Measurements from ENCODE around the gene JCAD. TPM values are rescaled to one million over a fixed set of nuclear protein-coding genes. Genes with fewer than 3 reads are reported as not detected.
A peak's percentile ranks its signal among the peaks of the same experiment; 100 is the strongest.

Gene JCAD
- total and polyA plus RNA-seq, 9 of the 15 experiments (the other 6 are each of a cell fraction or from before 2014, with no cell fraction given) = not detected

DNA sequence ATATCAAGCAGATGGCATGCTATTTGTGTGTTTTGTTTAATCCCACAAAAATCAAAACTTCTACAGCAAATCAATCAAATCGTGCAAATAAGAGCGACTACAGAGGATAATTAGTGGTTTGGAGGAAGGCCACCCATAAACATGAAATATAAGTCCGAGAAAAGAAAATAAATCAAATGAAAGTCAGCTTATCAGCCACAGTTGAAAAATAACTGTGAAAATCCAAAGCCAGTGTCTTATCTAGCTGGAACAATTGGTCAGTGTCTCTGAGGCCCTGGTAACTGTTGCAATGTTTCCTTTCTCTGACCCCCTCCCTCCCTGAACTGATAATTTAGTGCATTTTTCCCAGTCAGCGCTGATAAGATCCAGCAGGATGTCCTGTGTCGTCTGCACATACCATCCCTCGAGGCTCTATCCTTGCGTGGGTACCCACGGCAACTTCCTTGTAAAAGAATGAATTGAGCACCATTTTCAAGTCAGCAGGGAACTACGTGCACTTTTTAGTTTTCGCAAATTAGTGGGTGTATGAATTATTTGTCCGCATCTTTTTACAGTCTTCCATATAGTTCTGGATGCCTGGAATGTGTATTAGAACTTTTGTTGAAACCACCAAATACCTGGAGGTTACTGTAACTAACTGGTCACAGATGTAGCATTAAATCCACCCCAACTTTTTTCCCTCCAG is 10.8 kb upstream of the JCAD start (continued):
- no peak for TF ChIP-seq ZNF609 (CRISPR knock-in tag; IDR thresholded peaks at IDR 0.05; ENCODE audit: borderline replicate concordance)
- TF ChIP-seq TEAD2 (tag; IDR thresholded peaks at IDR 0.05) = 0 out of 2 replicates have a peak, but pooled peaks have one; percentile 39
- no peak for TF ChIP-seq SMC3 (conservative IDR thresholded peaks at IDR 0.05; ENCODE audit: insufficient read depth, low read depth, low read length)
- no peak for TF ChIP-seq NFYB (IDR thresholded peaks at IDR 0.05; ENCODE audit: extremely low read depth, insufficient read length)
- no peak for TF ChIP-seq TAF9B (IDR thresholded peaks at IDR 0.05; ENCODE audit: partially characterized antibody)
- no peak for TF ChIP-seq MED1 (CRISPR knock-in tag; IDR thresholded peaks at IDR 0.05; ENCODE audit: borderline replicate concordance)
- TF ChIP-seq POLR3A (IDR thresholded peaks at IDR 0.05; ENCODE audit: borderline replicate concordance, extremely low read depth, insufficient read depth, insufficient read length) = no peak
- TF ChIP-seq ATF7 (IDR thresholded peaks at IDR 0.05) = peak; percentile 38; the same call in 1 of the 2 replicates
- TF ChIP-seq MYBL2 (IDR thresholded peaks at IDR 0.05; ENCODE audit: low read depth) = no peak
- TF ChIP-seq MYBL2 (CRISPR knock-in tag; IDR thresholded peaks at IDR 0.05; ENCODE audit: borderline replicate concordance) = no peak
- TF ChIP-seq E2F3 (CRISPR knock-in tag; IDR thresholded peaks at IDR 0.05) = no peak
- TF ChIP-seq SRSF9 (IDR thresholded peaks at IDR 0.05; ENCODE audit: borderline replicate concordance, low read depth, low read length) = no peak
- TF ChIP-seq NR0B1 (IDR thresholded peaks at IDR 0.05; ENCODE audit: partially characterized antibody) = no peak
- peak; percentile 28 to 74; a peak in 1 of 4 replicates for TF ChIP-seq TEAD1 (CRISPR knock-in tag; IDR thresholded peaks at IDR 0.05)
- no peak for TF ChIP-seq ZBTB17 (CRISPR knock-in tag; IDR thresholded peaks at IDR 0.05)
- TF ChIP-seq ETV6 (IDR thresholded peaks at IDR 0.05; ENCODE audit: borderline replicate concordance in 1 of 2, low read depth in 2 of 2, low read length in 1 of 2) = no peak
- no peak for TF ChIP-seq ETV6 (CRISPR knock-in tag; IDR thresholded peaks at IDR 0.05; ENCODE audit: borderline replicate concordance)
- TF ChIP-seq CEBPB (tag; IDR thresholded peaks at IDR 0.05) = peak; percentile 88
- no peak for TF ChIP-seq ZNF436 (CRISPR knock-in tag; IDR thresholded peaks at IDR 0.05)
- TF ChIP-seq IRF2 (CRISPR knock-in tag; IDR thresholded peaks at IDR 0.05) = no peak
- TF ChIP-seq RCOR1 (IDR thresholded peaks at IDR 0.05; ENCODE audit: borderline replicate concordance in 1 of 2, low read depth in 2 of 2, low read length in 2 of 2) = peak; percentile 85 to 99
- TF ChIP-seq CREM (IDR thresholded peaks at IDR 0.05; ENCODE audit: low read depth) = 0 out of 2 replicates have a peak, but pooled peaks have one; percentile 26

Data from K562 (cell line).